HG03432 (cell line): ENCODE data around the gene PCDHA12.
"Not testable (repeated sequence)": the region's sequence is repeated elsewhere in the genome, so short reads cannot be mapped to it uniquely, and the experiment has no call there.

Source experiments
- ATAC-seq: cut with Tn5 transposase; IDR thresholded peaks from one replicate; pipeline ENCODE4 v1.9.1; 2021; ENCODE audit warnings: mild to moderate bottlenecking, moderate library complexity; ENCODE audit not compliant: unreplicated experiment

PCDHA12 gene

DNA sequence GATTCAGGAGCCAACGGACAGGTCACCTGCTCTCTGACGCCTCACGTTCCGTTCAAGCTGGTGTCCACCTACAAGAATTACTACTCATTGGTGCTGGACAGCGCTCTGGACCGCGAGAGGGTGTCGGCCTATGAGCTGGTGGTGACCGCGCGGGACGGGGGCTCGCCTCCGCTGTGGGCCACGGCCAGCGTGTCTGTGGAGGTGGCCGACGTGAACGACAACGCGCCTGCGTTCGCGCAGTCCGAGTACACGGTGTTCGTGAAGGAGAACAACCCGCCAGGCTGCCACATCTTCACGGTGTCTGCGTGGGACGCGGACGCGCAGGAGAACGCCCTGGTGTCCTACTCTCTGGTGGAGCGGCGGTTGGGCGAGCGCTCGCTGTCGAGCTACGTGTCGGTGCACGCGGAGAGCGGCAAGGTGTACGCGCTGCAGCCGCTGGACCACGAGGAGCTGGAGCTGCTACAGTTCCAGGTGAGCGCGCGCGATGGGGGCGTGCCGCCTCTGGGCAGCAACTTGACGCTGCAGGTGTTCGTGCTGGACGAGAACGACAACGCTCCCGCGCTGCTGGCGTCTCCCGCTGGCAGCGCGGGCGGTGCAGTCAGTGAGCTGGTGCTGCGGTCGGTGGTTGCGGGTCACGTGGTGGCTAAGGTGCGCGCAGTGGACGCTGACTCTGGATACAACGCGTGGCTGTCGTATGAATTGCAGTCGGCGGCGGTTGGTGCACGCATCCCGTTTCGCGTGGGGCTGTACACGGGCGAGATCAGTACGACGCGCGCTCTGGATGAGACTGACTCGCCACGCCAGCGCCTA lies 17.7 kb upstream of the PCDHA12 start:
- ATAC-seq = no peak

- ATAC-seq = no peak
Observed at GRCh38 chr5:140857987-140858240, 17.2 kb upstream of the PCDHA12 start.

- no peak for ATAC-seq
Observed at GRCh38 chr5:140862441-140863295, 12.4 kb upstream of the PCDHA12 start.

DNA sequence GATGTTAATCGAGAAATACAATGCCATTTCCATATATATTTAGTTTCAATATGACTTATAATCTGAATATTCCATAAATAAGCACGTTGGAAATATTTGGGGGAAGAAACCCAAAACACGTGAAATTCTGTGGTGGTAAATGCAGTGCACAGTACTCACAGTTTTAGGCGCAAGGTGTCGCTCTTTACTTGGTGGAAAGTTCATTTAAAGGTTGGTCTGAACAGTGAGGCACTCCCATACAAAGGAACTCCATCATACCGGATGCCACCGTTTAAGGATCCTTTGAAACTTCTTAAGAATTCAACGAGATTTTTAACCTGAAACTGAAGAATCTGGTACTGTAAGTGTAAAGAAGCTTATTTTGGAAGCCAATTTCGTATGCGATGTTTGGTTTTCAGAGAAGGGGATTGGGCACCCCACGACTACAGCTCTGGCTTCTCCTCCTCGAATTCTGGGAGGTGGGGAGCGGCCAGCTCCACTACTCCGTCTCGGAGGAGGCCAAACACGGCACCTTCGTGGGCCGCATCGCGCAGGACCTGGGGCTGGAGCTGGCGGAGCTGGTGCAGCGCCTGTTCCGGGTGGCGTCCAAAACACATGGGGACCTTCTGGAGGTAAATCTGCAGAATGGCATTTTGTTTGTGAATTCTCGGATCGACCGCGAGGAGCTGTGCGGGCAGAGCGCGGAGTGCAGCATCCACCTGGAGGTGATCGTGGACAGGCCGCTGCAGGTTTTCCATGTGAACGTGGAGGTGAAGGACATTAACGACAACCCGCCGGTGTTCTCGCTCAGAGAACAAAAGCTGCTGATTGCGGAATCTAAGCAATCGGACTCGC lies 6.2 kb upstream of the PCDHA12 start, which contains the start of gene PCDHA11:
PCDHA11 (plus strand) TSS at position 237 of the 834 bp plus-strand sequence; CDS start at position 384, 147 bp downstream.
- no peak for ATAC-seq

- ATAC-seq = no peak
Observed at GRCh38 chr5:140869555-140869886, 5.6 kb upstream of the PCDHA12 start.

DNA sequence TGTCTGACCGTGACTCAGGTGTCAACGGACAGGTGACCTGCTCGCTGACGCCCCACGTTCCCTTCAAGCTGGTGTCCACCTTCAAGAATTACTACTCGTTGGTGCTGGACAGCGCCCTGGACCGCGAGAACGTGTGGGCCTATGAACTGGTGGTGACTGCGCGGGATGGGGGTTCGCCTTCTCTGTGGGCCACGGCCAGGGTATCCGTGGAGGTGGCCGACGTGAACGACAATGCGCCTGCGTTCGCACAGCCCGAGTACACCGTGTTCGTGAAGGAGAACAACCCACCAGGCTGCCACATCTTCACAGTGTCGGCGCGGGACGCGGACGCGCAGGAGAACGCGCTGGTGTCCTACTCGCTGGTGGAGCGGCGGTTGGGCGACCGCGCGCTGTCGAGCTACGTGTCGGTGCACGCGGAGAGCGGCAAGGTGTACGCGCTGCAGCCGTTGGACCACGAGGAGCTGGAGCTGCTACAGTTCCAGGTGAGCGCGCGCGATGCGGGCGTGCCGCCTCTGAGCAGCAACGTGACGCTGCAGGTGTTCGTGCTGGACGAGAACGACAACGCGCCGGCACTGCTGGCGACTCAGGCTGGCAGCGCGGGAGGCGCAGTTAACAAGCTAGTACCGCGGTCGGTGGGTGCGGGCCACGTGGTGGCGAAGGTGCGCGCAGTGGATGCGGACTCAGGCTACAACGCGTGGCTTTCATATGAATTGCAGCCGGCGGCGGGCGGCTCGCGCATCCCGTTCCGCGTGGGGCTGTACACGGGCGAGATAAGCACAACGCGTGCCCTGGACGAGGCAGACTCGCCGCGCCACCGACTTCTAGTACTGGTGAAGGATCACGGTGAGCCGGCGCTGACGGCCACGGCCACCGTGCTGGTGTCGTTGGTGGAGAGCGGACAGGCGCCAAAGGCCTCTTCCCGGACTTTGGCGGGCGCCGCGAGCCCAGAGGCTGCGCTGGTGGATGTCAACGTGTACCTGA lies 4.6 kb upstream of the PCDHA12 start:
- ATAC-seq = no peak

DNA sequence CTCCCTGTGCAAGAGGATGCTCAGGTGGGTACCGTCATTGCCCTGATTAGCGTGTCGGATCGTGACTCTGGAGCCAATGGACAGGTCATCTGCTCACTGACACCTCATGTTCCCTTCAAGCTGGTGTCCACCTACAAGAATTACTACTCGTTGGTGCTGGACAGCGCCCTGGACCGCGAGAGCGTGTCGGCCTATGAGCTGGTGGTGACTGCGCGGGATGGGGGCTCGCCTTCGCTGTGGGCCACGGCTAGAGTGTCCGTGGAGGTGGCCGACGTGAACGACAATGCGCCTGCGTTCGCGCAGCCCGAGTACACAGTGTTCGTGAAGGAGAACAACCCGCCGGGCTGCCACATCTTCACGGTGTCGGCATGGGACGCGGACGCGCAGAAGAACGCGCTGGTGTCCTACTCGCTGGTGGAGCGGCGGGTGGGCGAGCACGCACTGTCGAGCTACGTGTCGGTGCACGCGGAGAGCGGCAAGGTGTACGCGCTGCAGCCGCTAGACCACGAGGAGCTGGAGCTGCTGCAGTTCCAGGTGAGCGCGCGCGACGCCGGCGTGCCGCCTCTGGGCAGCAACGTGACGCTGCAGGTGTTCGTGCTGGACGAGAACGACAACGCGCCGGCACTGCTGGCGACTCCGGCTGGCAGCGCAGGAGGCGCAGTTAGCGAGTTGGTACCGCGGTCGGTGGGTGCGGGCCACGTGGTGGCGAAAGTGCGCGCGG lies 1.6 kb downstream of the PCDHA12 start:
- not testable (repeated sequence) for ATAC-seq

DNA sequence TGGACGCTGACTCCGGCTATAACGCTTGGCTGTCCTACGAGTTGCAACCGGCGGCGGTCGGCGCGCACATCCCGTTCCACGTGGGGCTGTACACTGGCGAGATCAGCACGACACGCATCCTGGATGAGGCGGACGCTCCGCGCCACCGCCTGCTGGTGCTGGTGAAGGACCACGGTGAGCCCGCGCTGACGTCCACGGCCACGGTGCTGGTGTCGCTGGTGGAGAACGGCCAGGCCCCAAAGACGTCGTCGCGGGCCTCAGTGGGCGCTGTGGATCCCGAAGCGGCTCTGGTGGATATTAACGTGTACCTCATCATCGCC lies 2.1 kb downstream of the PCDHA12 start:
- no peak for ATAC-seq

- no peak for ATAC-seq
Observed at GRCh38 chr5:140881889-140882590, 6.9 kb downstream of the PCDHA12 start, which contains the start of gene PCDHA13. TSS of gene PCDHA13 (plus strand) at chr5:140882124. CDS start at chr5:140882269, 145 bp downstream.

DNA sequence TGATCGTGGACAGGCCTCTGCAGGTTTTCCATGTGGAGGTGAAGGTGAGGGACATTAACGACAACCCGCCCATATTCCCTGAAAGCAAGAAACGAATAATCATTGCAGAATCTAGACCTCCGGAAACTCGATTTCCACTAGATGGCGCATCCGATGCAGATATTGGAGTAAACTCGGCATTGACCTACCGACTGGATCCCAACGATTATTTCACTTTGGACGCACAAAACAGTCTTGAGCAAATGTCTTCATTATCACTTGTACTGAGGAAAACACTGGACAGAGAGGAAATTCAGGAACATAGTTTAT lies 7.4 kb downstream of the PCDHA12 start:
- no peak for ATAC-seq

DNA sequence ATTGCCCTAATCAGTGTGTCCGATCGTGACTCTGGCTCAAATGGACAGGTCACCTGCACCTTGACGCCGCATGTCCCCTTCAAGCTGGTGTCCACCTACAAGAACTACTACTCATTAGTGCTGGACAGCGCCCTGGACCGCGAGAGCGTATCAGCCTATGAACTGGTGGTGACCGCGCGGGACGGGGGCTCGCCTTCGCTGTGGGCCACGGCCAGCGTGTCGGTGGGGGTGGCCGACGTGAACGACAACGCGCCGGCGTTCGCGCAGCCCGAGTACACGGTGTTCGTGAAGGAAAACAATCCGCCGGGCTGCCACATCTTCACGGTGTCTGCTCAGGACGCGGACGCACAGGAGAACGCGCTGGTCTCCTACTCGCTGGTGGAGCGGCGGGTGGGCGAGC lies 8.3 kb downstream of the PCDHA12 start:
- no peak for ATAC-seq

DNA sequence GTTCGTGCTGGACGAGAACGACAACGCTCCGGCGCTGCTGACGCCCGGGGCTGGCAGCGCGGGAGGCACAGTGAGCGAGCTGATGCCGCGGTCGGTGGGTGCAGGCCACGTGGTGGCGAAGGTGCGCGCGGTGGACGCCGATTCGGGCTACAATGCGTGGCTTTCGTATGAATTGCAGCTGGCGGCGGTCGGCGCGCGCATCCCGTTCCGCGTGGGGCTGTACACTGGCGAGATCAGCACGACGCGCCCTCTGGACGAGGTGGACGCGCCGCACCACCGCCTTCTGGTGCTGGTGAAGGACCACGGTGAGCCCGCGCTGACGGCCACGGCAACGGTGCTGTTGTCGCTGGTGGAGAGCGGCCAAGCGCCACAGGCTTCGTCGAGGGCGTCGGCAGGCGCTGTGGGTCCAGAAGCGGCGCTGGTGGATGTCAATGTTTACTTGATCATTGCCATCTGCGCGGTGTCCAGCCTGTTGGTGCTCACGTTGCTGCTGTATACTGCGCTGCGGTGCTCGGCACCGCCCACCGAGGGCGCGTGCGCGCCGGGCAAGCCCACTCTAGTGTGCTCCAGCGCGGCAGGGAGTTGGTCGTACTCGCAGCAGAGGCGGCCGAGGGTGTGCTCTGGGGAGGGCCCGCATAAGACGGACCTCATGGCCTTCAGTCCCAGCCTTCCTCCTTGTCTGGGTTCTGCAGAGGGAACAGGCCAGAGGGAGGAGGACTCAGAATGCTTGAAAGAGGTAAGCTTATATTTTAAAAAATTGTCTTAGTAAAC lies 9.0 kb downstream of the PCDHA12 start:
- no peak for ATAC-seq

DNA sequence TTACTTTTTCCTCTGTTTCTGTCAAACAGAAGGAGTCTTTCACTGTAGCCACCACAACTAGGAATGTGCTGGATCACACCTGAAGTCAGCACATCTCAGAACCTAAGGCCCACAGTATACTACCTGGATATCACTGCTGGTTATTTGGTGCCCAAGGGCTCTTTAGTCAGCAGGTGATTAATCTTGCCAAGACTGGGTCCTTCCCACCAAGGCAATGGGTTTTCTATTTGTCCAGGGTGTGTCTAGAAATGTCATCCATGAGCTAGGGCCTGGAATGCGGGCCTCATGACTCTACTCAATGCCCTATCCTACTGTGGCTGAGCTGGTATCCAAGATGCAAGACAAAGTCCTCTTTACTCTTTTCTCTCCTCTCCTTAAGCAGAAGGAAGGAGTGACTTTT lies 41.2 kb downstream of the PCDHA12 start:
- no peak for ATAC-seq

DNA sequence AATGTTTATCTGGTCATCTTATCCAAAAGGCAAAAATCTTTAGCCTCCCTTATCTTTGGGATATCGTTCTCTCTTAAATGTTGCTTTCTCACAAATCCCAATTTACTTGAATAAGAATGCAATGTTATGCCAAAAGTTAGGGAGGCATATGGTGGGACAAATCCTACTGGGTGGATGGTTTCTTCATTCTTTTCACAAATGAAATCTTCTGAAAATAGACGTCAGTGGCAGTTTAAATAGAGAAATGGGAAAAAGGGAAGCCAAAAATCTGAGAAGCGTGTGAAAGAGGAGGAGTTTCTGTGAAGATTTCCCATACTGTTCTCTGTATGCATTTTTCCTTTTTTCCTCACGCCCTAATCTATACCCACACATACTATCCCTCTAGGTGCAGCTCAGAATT lies 48.5 kb downstream of the PCDHA12 start:
- ATAC-seq = no peak

- ATAC-seq = no peak
Observed at GRCh38 chr5:140925806-140926442, 50.8 kb downstream of the PCDHA12 start, which contains the start of gene PCDHAC1. TSS of gene PCDHAC1 (plus strand) at chr5:140926299. CDS start at chr5:140926893, 594 bp downstream.

DNA sequence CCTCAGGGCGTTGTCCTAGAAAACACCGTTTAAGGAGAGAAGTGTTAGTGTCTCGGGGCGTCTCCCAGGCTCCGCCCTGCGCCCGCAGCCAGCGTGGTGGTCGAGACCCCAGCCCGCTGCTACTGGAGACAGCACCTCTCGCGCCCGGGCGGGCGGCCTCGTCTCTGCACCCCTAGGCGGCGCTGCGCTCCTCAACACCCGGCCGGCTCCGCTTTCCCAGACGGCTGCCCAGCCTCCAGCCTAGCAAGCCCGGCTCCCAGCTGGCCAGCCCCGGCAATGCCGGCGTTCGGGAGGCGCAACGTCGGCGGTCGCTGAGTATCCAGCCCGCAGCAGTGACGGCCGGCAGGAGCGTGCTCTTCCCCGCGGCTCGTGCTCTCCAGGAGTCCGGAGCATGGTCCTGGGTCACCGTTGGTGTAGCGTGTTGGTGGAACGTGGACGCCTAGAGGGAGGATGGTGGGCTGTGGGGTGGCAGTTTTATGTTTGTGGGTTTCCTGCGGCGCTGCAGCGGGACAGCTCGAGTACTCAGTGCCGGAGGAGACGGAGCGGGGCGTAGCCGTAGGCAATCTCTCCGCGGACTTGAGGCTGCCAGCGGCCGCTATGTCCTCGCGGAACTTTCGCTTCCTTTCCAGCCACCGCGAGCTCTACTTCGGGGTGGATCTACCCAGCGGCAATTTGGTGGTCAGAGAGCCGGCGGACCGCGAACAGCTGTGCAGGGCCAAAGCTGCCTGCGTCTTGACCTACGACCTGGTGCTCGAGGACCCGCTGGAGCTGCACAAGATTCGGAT lies 51.5 kb downstream of the PCDHA12 start:
- no peak for ATAC-seq

DNA sequence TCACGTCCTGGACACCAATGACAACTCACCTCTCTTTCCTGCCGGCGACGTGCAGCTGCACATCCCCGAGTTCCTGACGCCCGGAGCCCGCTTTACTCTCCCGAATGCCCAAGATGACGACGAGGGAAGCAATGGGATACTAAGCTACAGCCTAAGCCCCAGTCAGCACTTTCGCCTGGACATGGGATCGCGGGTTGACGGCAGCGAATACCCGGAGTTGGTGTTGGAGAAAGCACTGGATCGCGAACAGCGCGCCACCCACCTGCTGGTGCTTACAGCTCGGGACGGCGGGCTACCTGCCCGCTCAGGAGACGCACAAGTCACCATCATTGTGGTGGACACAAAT lies 52.1 kb downstream of the PCDHA12 start:
- no peak for ATAC-seq
